ENCODE results near the gene RPL19.

DNA sequence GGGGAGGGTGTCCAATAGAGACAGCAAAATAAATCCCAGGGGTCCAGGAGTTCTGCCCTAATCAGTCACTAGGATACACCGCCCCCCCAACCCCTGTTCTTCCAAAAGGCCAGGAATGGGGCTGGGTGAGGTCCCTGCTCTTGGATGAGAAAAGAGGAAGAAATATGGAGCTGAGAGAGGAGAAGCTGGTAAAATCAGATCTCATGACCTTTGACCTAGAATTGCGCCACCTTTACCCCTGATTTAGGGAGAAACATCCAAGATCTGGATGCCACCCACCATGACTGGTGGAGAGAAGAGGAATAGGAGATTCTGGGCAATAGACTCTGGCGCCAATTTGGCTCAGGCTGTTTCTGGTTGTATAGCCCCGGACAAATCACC lies 1.9 kb upstream of the RPL19 start:
- TF ChIP-seq CTCF (IDR thresholded peaks at IDR 0.05; ENCODE audit: low read depth, low read length, missing input control) = no peak
- TF ChIP-seq MAX (IDR thresholded peaks at IDR 0.05) = no peak
- TF ChIP-seq SP1 (IDR thresholded peaks at IDR 0.05) = no peak
- no peak for TF ChIP-seq ATF3 (IDR thresholded peaks at IDR 0.05)

All from liver (tissue), 3 donors.